RWPE2 (cell line): ENCODE measurements around the gene MARCHF3.

Experiments
- ATAC-seq: fragments of 200-7000 bp; cut with Tn5 transposase; 3 replicates; pipeline ENCODE4 v1.9.1; 2021; ENCODE audit warnings: low read depth
- DNase-seq: peaks from one replicate; pipeline ENCODE4 v3.0.0-alpha.2; 2020; ENCODE audit warnings: low spot score
- H3K27ac ChIP-seq: fragments of 450-650 bp; 2 replicates; pipeline ENCODE4 v1.5.1; 2017; ENCODE audit warnings: mild to moderate bottlenecking; ENCODE audit not compliant: poor library complexity, severe bottlenecking
- H3K27me3 ChIP-seq: fragments of 250-450 bp; sonication (Bioruptor Pico); 2 replicates; pipeline ENCODE4 v1.5.1; 2021; ENCODE audit warnings: mild to moderate bottlenecking, moderate library complexity; ENCODE audit not compliant: insufficient read depth, poor library complexity, severe bottlenecking
- H3K36me3 ChIP-seq: fragments of 250-450 bp; sonication (Bioruptor Pico); 2 replicates; pipeline ENCODE4 v1.5.1; 2020; ENCODE audit warnings: low read depth, mild to moderate bottlenecking, moderate library complexity
- H3K4me1 ChIP-seq: fragments of 250-450 bp; sonication (Bioruptor Pico); 2 replicates; pipeline ENCODE4 v1.5.1; 2021; ENCODE audit warnings: mild to moderate bottlenecking, moderate library complexity; ENCODE audit not compliant: insufficient read depth, poor library complexity, severe bottlenecking
- H3K4me3 ChIP-seq: fragments of 250-450 bp; sonication (Bioruptor Pico); 2 replicates; pipeline ENCODE4 v1.5.1; 2021; ENCODE audit warnings: mild to moderate bottlenecking, moderate library complexity; ENCODE audit not compliant: severe bottlenecking
- H3K9me3 ChIP-seq: fragments of 250-450 bp; sonication (Bioruptor Pico); 2 replicates; pipeline ENCODE4 v1.5.1; 2021; ENCODE audit warnings: mild to moderate bottlenecking, moderate library complexity; ENCODE audit not compliant: severe bottlenecking
- CTCF ChIP-seq: fragments of 450-650 bp; IDR thresholded peaks from one replicate; pipeline ENCODE4 v1.5.1; 2017; ENCODE audit warnings: mild to moderate bottlenecking, moderate library complexity; ENCODE audit not compliant: poor library complexity, severe bottlenecking

The MARCHF3 gene

GRCh38 chr5:126849101-126849678 lies 181.2 kb downstream of the MARCHF3 start:
- Histone ChIP-seq H3K4me1 (no peaks in the 10 kb centered on the region), H3K9me3 (no peaks in the 10 kb centered on the region), H3K27me3 (no peaks in the 10 kb centered on the region), H3K36me3 (no peaks in the 10 kb centered on the region), H3K4me3 (no peak overlapping the region), H3K27ac (no peak overlapping the region)
- no peak for TF ChIP-seq CTCF
- ATAC-seq (no peak), DNase-seq (no peak)

- no peaks in the 10 kb centered on the region for H3K36me3 ChIP-seq
- no peaks in the 10 kb centered on the region for H3K9me3 ChIP-seq
- H3K4me1 ChIP-seq: no peaks in the 10 kb centered on the region
- no peak overlapping the region for H3K27ac ChIP-seq
- DNase-seq: no peak
- no peak for ATAC-seq
- H3K27me3 ChIP-seq: no peaks in the 10 kb centered on the region
- TF ChIP-seq CTCF: no peak
- no peak overlapping the region for H3K4me3 ChIP-seq
Observed at GRCh38 chr5:126848253-126848652, 182.1 kb downstream of the MARCHF3 start.

GRCh38 chr5:126847826-126848251 lies 182.5 kb downstream of the MARCHF3 start:
- Histone ChIP-seq H3K36me3 (no peaks in the 10 kb centered on the region), H3K27me3 (no peaks in the 10 kb centered on the region), H3K27ac (no peak overlapping the region), H3K4me1 (no peaks in the 10 kb centered on the region), H3K4me3 (no peak overlapping the region), H3K9me3 (no peaks in the 10 kb centered on the region)
- no peak for TF ChIP-seq CTCF
- no peak for DNase-seq
- ATAC-seq: no peak

GRCh38 chr5:126847456-126847820 lies 182.9 kb downstream of the MARCHF3 start:
- H3K4me1 ChIP-seq: no peaks in the 10 kb centered on the region
- ATAC-seq (no peak), DNase-seq (no peak)

More at GRCh38 chr5:126847456-126847820, 182.9 kb downstream of the MARCHF3 start:
- Histone ChIP-seq H3K27me3 (no peaks in the 10 kb centered on the region), H3K27ac (no peak overlapping the region), H3K9me3 (no peaks in the 10 kb centered on the region), H3K4me3 (no peak overlapping the region), H3K36me3 (no peaks in the 10 kb centered on the region)
- no peak for TF ChIP-seq CTCF
